ENCODE data around the gene LRP6.
"Not testable (repeated sequence)": the region's sequence is repeated elsewhere in the genome, so short reads cannot be mapped to it uniquely, and the experiment has no call there.

Gene LRP6

GRCh38 chr12:12265035-12265434 lies 1.8 kb downstream of the LRP6 start:
- no peak for DNase-seq

GRCh38 chr12:12263909-12264308 lies 2.9 kb downstream of the LRP6 start:
- no peak for DNase-seq

- DNase-seq = not testable (repeated sequence)
These were observed 10.5 kb downstream of the LRP6 start for GRCh38 chr12:12256291-12256757.

- no peak for DNase-seq
These were observed 12.3 kb downstream of the LRP6 start for GRCh38 chr12:12254553-12254952.

- DNase-seq = no peak
These were observed 17.4 kb downstream of the LRP6 start for GRCh38 chr12:12249216-12250050.

- no peak for DNase-seq
These were observed 19.3 kb downstream of the LRP6 start for GRCh38 chr12:12247584-12247983.

- DNase-seq = no peak
These were observed 22.5 kb downstream of the LRP6 start for GRCh38 chr12:12244341-12244740.

GRCh38 chr12:12240662-12241340 lies 26.0 kb downstream of the LRP6 start:
- DNase-seq = no peak

GRCh38 chr12:12239127-12239526 lies 27.7 kb downstream of the LRP6 start:
- no peak for DNase-seq

GRCh38 chr12:12238605-12239004 lies 28.2 kb downstream of the LRP6 start:
- DNase-seq = no peak

GRCh38 chr12:12236896-12237295 lies 29.9 kb downstream of the LRP6 start:
- DNase-seq = no peak

GRCh38 chr12:12230275-12230674 lies 36.6 kb downstream of the LRP6 start:
- DNase-seq = no peak

- DNase-seq = no peak
These were observed 37.2 kb downstream of the LRP6 start for GRCh38 chr12:12229556-12230092.

- DNase-seq = no peak
These were observed 38.4 kb downstream of the LRP6 start for GRCh38 chr12:12228402-12228801.

GRCh38 chr12:12226187-12226586 lies 40.7 kb downstream of the LRP6 start:
- DNase-seq = no peak

GRCh38 chr12:12224240-12224940 lies 42.5 kb downstream of the LRP6 start:
- DNase-seq = no peak

GRCh38 chr12:12221560-12221959 lies 45.3 kb downstream of the LRP6 start:
- DNase-seq = no peak

GRCh38 chr12:12219664-12220063 lies 47.2 kb downstream of the LRP6 start:
- no peak for DNase-seq

- no peak for DNase-seq
These were observed 49.9 kb downstream of the LRP6 start for GRCh38 chr12:12217018-12217359.

- no peak for DNase-seq
These were observed 50.4 kb downstream of the LRP6 start for GRCh38 chr12:12216349-12217017.

- no peak for DNase-seq
These were observed 52.2 kb downstream of the LRP6 start for GRCh38 chr12:12214635-12215131.

- no peak for DNase-seq
These were observed 52.6 kb downstream of the LRP6 start for GRCh38 chr12:12214201-12214600.

GRCh38 chr12:12212769-12213168 lies 54.1 kb downstream of the LRP6 start:
- DNase-seq = no peak
